Measurements from ENCODE around the gene ARAP3. TPM values are rescaled to one million over a fixed set of nuclear protein-coding genes. Genes with fewer than 3 reads are reported as not detected.
"Not testable (repeated sequence)": the region's sequence is repeated elsewhere in the genome, so short reads cannot be mapped to it uniquely, and the experiment has no call there.

The ARAP3 gene
- total RNA-seq, 1 donor from 2014 or later: 24.2 TPM

DNA sequence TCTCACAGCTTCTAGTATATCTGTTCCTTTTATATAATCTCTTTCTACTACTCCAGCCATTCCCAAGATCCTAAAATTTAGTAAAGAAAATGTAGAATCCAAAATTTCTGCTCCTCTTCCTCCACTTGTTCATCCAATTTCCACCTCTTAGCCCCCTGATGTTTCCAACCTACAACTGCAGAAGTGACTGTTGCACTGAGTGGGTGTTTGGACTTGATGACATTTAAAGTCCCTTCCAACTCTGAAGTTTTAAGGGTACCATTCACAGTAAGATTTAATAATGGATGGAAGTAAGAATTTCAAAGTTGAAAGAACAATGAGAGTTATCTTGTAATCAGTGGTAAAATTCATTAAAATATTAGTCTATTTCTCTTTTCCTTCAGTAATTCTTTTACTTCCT, 68.7 kb downstream of the ARAP3 start:
- DNase-seq (ENCODE audit: low spot score): no peak

DNA sequence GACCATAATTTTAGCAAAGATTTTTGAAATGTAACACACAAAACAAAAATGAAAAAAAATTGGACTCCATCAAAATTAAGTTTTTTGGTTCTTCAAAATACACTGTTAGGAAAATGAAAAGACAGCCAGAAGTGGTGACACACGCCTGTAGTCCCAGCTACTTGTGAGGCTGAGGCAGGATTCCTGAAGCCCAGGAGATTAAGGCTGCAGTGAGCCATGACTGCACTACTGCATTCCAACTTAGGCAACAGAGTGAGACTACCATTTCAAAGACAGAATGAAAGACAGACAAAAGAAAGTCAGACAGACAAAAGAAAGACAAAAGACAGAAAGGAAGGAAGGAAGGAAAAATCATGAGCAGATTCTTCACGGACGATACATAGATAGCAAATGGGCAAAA, 70.7 kb downstream of the ARAP3 start:
- DNase-seq (ENCODE audit: low spot score): no peak

DNA sequence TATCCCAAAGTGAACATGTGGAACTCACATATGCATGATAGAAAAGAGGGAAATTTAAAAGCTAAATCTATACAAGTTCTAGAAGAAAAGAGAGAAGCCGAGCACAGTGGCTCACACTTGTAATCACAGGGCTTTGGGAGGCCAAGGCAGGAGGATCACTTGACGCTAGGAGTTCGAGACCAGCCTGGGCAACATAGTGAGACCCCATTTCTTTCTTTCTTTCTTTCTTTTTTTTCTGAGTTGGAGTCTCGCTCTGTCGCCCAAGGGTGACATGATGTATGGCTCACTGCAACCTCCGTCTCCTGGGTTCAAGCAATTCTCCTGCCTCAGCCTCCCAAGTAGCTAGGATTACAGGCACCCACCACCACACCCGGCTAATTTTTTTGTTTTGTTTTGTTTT, 72.1 kb downstream of the ARAP3 start:
- DNase-seq (ENCODE audit: low spot score): not testable (repeated sequence)

DNA sequence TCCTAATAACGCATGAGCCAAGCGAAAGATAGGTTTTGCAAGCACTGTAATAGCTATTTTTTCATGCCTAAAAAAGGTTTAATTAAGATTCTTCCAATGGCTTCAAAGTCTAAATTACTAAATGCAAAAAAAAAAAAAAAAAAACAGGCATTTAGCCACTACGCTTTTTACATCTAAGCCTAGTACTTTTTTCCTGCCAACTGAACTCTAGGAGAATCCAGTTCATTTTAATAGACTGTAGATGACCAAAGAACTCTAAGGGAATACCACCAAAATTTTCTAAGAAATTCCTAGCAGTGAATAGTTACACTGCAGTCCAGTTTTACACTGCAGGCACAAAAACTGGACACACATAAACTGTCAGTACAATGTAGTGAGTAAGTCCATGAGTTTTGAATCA, 73.0 kb downstream of the ARAP3 start:
- no peak for DNase-seq (ENCODE audit: low spot score)

DNA sequence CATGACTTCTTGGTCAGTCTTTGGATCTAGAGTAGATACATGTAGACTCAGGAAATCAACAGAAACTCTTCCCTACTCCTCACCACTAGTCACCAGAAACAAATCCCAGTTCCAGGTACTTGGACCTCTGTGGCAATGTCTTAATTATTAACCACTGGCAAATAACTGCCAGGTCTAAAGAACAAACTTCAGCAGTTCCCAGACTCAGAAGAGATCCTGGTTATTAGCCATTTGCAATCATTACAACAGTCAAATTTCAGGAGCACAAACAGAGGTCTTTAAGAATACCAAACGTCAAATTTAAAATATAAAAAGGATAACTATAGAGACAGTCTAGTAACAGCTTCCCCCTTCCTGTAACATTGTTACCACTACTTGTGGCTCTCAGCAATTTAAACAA, 73.5 kb downstream of the ARAP3 start:
- no peak for DNase-seq (ENCODE audit: low spot score)

DNA sequence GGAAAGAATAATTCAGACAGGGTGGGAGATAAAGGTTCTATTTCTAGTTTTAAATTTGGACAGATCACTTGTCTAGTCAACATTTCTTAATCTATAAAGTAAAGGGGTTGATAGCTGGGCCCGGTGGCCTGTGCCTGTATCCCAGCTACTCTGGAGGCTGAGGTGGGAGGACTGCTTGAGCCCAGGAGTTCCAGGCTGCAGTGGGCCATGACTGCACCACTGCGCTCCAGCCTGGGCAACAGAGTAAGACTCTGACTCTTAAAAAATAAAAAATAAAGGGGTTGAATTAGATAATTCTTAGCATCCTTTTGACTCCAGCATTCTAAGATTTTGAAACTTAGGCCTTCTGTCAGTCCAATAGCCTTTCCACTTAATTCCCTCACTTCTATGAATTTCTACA, 74.0 kb downstream of the ARAP3 start:
- no peak for DNase-seq (ENCODE audit: low spot score)

DNA sequence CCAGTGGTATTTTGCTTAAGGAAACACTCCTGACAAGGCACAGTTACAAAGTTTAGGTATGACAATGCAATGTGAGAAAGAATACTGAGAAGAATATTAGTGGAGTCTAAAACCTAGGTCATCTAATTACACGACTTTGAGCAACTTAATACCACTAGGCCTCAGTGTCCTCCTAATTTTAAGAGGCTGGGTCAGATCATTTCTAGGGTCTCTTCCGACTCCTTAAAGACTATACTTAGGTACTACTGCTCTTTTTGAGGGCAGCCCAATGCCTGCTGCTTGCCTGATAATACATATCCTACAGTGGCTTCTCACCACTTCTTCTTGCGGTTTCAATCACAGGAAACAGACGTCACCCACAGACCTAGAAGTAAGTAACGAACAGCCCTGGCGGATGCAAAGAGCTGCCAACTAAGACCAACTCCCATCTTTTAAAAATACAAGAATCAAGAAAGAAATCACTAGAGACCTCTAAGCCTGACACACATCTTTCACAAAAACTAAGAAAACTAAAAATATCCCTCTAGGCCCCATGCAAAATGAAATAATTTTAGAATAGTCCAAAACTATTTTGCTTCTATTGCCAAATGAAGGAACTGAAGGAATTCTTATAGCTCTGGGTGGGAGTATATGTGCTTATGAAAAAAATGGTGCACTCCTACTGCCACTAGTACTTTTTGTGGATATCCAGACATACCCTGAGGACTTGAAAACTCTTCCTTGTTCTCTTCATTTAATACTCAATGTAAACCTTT, 76.3 kb downstream of the ARAP3 start:
- peak; percentile 60 for DNase-seq (ENCODE audit: low spot score)

DNA sequence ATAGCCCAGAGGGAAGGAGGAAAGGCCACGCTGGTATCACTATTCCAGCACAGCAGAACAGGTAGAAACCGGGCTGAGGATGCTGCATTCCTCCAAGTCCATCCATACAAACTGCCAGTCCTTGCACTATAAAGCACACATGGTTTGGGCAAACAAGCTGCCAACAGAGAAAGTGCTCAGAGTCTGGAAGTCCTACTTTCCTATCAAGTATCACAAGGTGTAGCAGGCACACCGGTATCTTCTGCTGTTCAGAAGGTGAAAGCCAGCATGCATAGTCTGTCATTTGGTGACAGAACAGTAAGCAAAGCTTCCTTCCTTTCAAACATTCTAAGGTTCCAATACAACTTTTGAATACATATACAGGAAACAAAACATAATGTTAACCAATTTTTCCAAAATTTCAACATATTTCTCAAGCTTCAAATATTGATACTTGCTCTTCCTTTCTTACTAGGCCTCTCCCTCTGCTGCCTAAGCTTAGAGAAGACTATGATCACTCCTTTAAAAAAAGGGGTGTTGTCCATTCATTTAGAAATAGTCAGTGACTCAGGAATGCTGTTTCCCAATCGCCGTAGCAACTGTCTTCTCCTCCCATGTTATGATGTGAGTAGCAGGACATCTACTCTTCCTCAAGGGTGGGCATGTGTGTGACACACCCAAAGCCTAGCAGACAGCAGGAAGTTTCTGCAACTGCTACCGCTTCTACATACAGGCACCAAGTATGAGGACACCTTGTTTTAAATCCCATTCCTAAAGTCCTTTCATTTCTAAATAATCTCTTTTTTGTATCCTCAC, 77.9 kb downstream of the ARAP3 start:
- peak; percentile 48 for DNase-seq (ENCODE audit: low spot score)

Other genes with a start within 250 kb of the ARAP3 start
- gene PCDHGC3, start 206.3 kb downstream of the ARAP3 start, total RNA-seq: 82.4 TPM
- 2.6 TPM for gene PCDHGC4, start 197.2 kb downstream of the ARAP3 start, total RNA-seq
- gene PCDHGC5, start 193.1 kb downstream of the ARAP3 start, total RNA-seq: 2.0 TPM
- gene DIAPH1, start 63.2 kb downstream of the ARAP3 start, total RNA-seq: 85.9 TPM
- gene HDAC3, start 45.4 kb downstream of the ARAP3 start, total RNA-seq: 43.3 TPM
- 10.2 TPM for gene RELL2, start 45.2 kb downstream of the ARAP3 start, total RNA-seq
- gene FCHSD1, start 30.8 kb downstream of the ARAP3 start, total RNA-seq: 62.0 TPM
- gene PCDH1, start 196.2 kb upstream of the ARAP3 start, total RNA-seq: 90.6 TPM
- gene DELE1, start 241.6 kb upstream of the ARAP3 start, total RNA-seq: 72.4 TPM